MM.1S (cell line): ENCODE results near the gene DDHD1.

Source experiments
- CTCF ChIP-seq: fragments of 300-600 bp; sonication (generic); IDR thresholded peaks from 2 replicates; pipeline ENCODE4 v1.5.1; 2016; ENCODE audit warnings: antibody characterized with exemption, low read length, mixed read lengths
- EZH2 ChIP-seq: fragments of 300-600 bp; sonication (generic); optimal IDR thresholded peaks from 2 replicates; pipeline ENCODE3; 2017; ENCODE audit warnings: low read depth, mild to moderate bottlenecking, antibody characterized with exemption, low read length, mixed read lengths

- TF ChIP-seq CTCF (no peak), EZH2 (no peak)
These were observed 98.7 kb downstream of the DDHD1 start for GRCh38 chr14:53054457-53054856.
